ENCODE results near the gene NLRC3. TPM values are rescaled to one million over a fixed set of nuclear protein-coding genes. Genes with fewer than 3 reads are reported as not detected.

The NLRC3 gene
- total RNA-seq, 2 donors from 2014 or later = 24.1 to 28.8 TPM

- Mint-ChIP-seq H3K27ac (no peak overlapping the region), H3K36me3 (ENCODE audit: insufficient read depth in 2 of 2) (peaks cover 1 to 8% of the 10 kb centered on the region in 2 donors), H3K4me1 (ENCODE audit: low read depth) (no peaks in the 10 kb centered on the region), H3K27me3 (ENCODE audit: low read depth) (no peaks in the 10 kb centered on the region), H3K4me3 (no peak overlapping the region), H3K9me3 (no peaks in the 10 kb centered on the region)
- no peak for DNase-seq
- no peak for ATAC-seq (replicated peaks in 1 of 2)
Measured at GRCh38 chr16:3520841-3521240, 56.4 kb downstream of the NLRC3 start.

- no peaks in the 10 kb centered on the region for H3K9me3 Mint-ChIP-seq
- no peaks in the 10 kb centered on the region for H3K27me3 Mint-ChIP-seq (ENCODE audit: low read depth)
- no peak overlapping the region for H3K27ac Mint-ChIP-seq
- H3K4me3 Mint-ChIP-seq = no peak overlapping the region
- ATAC-seq (replicated peaks in 1 of 2) (no peak), DNase-seq (no peak)
- no peaks in the 10 kb centered on the region for H3K4me1 Mint-ChIP-seq (ENCODE audit: low read depth)
- H3K36me3 Mint-ChIP-seq (ENCODE audit: insufficient read depth in 2 of 2) = peaks cover 1 to 8% of the 10 kb centered on the region in 2 donors
Measured at GRCh38 chr16:3520413-3520812, 56.8 kb downstream of the NLRC3 start.

- ATAC-seq (replicated peaks in 1 of 2) (no peak), DNase-seq (no peak)
- Mint-ChIP-seq H3K27me3 (ENCODE audit: low read depth) (no peaks in the 10 kb centered on the region), H3K4me3 (no peak overlapping the region), H3K4me1 (ENCODE audit: low read depth) (peaks cover 3% of the 10 kb centered on the region), H3K27ac (peak overlapping the region; percentile 81), H3K36me3 (ENCODE audit: insufficient read depth in 2 of 2) (peaks cover 1 to 9% of the 10 kb centered on the region in 2 donors), H3K9me3 (no peaks in the 10 kb centered on the region)
Measured at GRCh38 chr16:3519581-3519980, 57.6 kb downstream of the NLRC3 start.

GRCh38 chr16:3518986-3519348 lies 58.2 kb downstream of the NLRC3 start:
- Mint-ChIP-seq H3K4me3 (no peak overlapping the region), H3K4me1 (ENCODE audit: low read depth) (peaks cover 9% of the 10 kb centered on the region), H3K9me3 (no peaks in the 10 kb centered on the region), H3K27me3 (ENCODE audit: low read depth) (no peaks in the 10 kb centered on the region), H3K36me3 (ENCODE audit: insufficient read depth in 2 of 2) (peaks cover 1 to 9% of the 10 kb centered on the region in 2 donors), H3K27ac (no peak overlapping the region)
- no peak for ATAC-seq (replicated peaks in 1 of 2)
- DNase-seq = no peak

- no peak overlapping the region for H3K4me3 Mint-ChIP-seq
- no peak overlapping the region for H3K27ac Mint-ChIP-seq
- peaks cover 3 to 8% of the 10 kb centered on the region in 2 donors for H3K36me3 Mint-ChIP-seq (ENCODE audit: insufficient read depth in 2 of 2)
- peaks cover 14% of the 10 kb centered on the region for H3K4me1 Mint-ChIP-seq (ENCODE audit: low read depth)
- no peaks in the 10 kb centered on the region for H3K9me3 Mint-ChIP-seq
- DNase-seq (no peak), ATAC-seq (replicated peaks in 1 of 2) (no peak)
- no peaks in the 10 kb centered on the region for H3K27me3 Mint-ChIP-seq (ENCODE audit: low read depth)
Measured at GRCh38 chr16:3518292-3518985, 58.8 kb downstream of the NLRC3 start.

- peaks cover 24% of the 10 kb centered on the region for H3K4me1 Mint-ChIP-seq (ENCODE audit: low read depth)
- H3K36me3 Mint-ChIP-seq (ENCODE audit: insufficient read depth in 2 of 2) = peaks cover 5 to 8% of the 10 kb centered on the region in 2 donors
- H3K27ac Mint-ChIP-seq = no peak overlapping the region
- DNase-seq = no peak
- no peak overlapping the region for H3K4me3 Mint-ChIP-seq
- H3K27me3 Mint-ChIP-seq (ENCODE audit: low read depth) = no peaks in the 10 kb centered on the region
- no peaks in the 10 kb centered on the region for H3K9me3 Mint-ChIP-seq
- no peak for ATAC-seq (replicated peaks in 1 of 2)
Measured at GRCh38 chr16:3515897-3516296, 61.3 kb downstream of the NLRC3 start.

GRCh38 chr16:3514621-3515020 lies 62.6 kb downstream of the NLRC3 start:
- Mint-ChIP-seq H3K4me1 (ENCODE audit: low read depth) (peaks cover 37% of the 10 kb centered on the region), H3K27me3 (ENCODE audit: low read depth) (no peaks in the 10 kb centered on the region), H3K27ac (peak overlapping the region; percentile 15), H3K9me3 (no peaks in the 10 kb centered on the region), H3K4me3 (no peak overlapping the region), H3K36me3 (ENCODE audit: insufficient read depth in 2 of 2) (peaks cover 4 to 10% of the 10 kb centered on the region in 2 donors)
- ATAC-seq (replicated peaks in 1 of 2) = no peak
- no peak for DNase-seq

GRCh38 chr16:3513892-3514583 lies 63.2 kb downstream of the NLRC3 start:
- ATAC-seq (replicated peaks in 1 of 2) (peak; percentile 71 to 73), DNase-seq (peak; percentile 28 to 35)
- no peaks in the 10 kb centered on the region for H3K9me3 Mint-ChIP-seq
- H3K36me3 Mint-ChIP-seq (ENCODE audit: insufficient read depth in 2 of 2) = peaks cover 4 to 10% of the 10 kb centered on the region in 2 donors
- peak overlapping the region; percentile 13 to 61 for H3K4me3 Mint-ChIP-seq
- H3K27me3 Mint-ChIP-seq (ENCODE audit: low read depth) = no peaks in the 10 kb centered on the region
- peaks cover 42% of the 10 kb centered on the region for H3K4me1 Mint-ChIP-seq (ENCODE audit: low read depth)
- H3K27ac Mint-ChIP-seq = peak overlapping the region; percentile 15

- ATAC-seq (replicated peaks in 1 of 2) (no peak), DNase-seq (no peak)
- Mint-ChIP-seq H3K9me3 (no peaks in the 10 kb centered on the region), H3K36me3 (ENCODE audit: insufficient read depth in 2 of 2) (peaks cover 9 to 20% of the 10 kb centered on the region in 2 donors), H3K4me1 (ENCODE audit: low read depth) (peaks cover 55% of the 10 kb centered on the region), H3K27ac (no peak overlapping the region), H3K27me3 (ENCODE audit: low read depth) (no peaks in the 10 kb centered on the region), H3K4me3 (no peak overlapping the region)
Measured at GRCh38 chr16:3511286-3512180, 65.7 kb downstream of the NLRC3 start.

GRCh38 chr16:3510416-3510815 lies 66.8 kb downstream of the NLRC3 start:
- H3K4me1 Mint-ChIP-seq (ENCODE audit: low read depth) = peaks cover 65% of the 10 kb centered on the region
- H3K36me3 Mint-ChIP-seq (ENCODE audit: insufficient read depth in 2 of 2) = peaks cover 11 to 16% of the 10 kb centered on the region in 2 donors
- H3K27ac Mint-ChIP-seq = peak overlapping the region; percentile 43
- ATAC-seq (replicated peaks in 1 of 2) = no peak
- no peaks in the 10 kb centered on the region for H3K27me3 Mint-ChIP-seq (ENCODE audit: low read depth)
- DNase-seq = no peak
- H3K9me3 Mint-ChIP-seq = no peaks in the 10 kb centered on the region
- H3K4me3 Mint-ChIP-seq = peak overlapping the region in 1 of 2 donors; percentile 15

GRCh38 chr16:3509470-3509928 lies 67.7 kb downstream of the NLRC3 start:
- Mint-ChIP-seq H3K4me3 (peak overlapping the region; percentile 33 to 38), H3K4me1 (ENCODE audit: low read depth) (peaks cover 70% of the 10 kb centered on the region), H3K27me3 (ENCODE audit: low read depth) (no peaks in the 10 kb centered on the region), H3K36me3 (ENCODE audit: insufficient read depth in 2 of 2) (peaks cover 14 to 15% of the 10 kb centered on the region in 2 donors), H3K27ac (peak overlapping the region; percentile 78), H3K9me3 (no peaks in the 10 kb centered on the region)
- ATAC-seq (replicated peaks in 1 of 2) (peak; percentile 96), DNase-seq (peak; percentile 88 to 90)

- peak overlapping the region; percentile 33 to 38 for H3K4me3 Mint-ChIP-seq
- no peaks in the 10 kb centered on the region for H3K27me3 Mint-ChIP-seq (ENCODE audit: low read depth)
- H3K9me3 Mint-ChIP-seq = no peaks in the 10 kb centered on the region
- peak overlapping the region; percentile 78 for H3K27ac Mint-ChIP-seq
- DNase-seq = no peak
- H3K36me3 Mint-ChIP-seq (ENCODE audit: insufficient read depth in 2 of 2) = peaks cover 13 to 15% of the 10 kb centered on the region in 2 donors
- ATAC-seq (replicated peaks in 1 of 2) = no peak
- peaks cover 70% of the 10 kb centered on the region for H3K4me1 Mint-ChIP-seq (ENCODE audit: low read depth)
Measured at GRCh38 chr16:3508736-3509135, 68.5 kb downstream of the NLRC3 start.

- peaks cover 7 to 8% of the 10 kb centered on the region in 2 donors for H3K36me3 Mint-ChIP-seq (ENCODE audit: insufficient read depth in 2 of 2)
- peaks cover 72% of the 10 kb centered on the region for H3K4me1 Mint-ChIP-seq (ENCODE audit: low read depth)
- peak; percentile 54 to 56 for ATAC-seq (replicated peaks in 1 of 2)
- H3K4me3 Mint-ChIP-seq = peak overlapping the region; percentile 88 to 94
- peak overlapping the region; percentile 83 for H3K27ac Mint-ChIP-seq
- no peaks in the 10 kb centered on the region for H3K27me3 Mint-ChIP-seq (ENCODE audit: low read depth)
- DNase-seq = peak; percentile 59 to 68
- H3K9me3 Mint-ChIP-seq = no peaks in the 10 kb centered on the region
Measured at GRCh38 chr16:3503523-3503922, 73.7 kb downstream of the NLRC3 start.

Data from activated T-cell treated with anti-CD3 and anti-CD28 coated beads, Interleukin-2, amount 50 U/mL, for 72 hours (primary cell).